Measurements from ENCODE around the gene MRPS35. TPM values are rescaled to one million over a fixed set of nuclear protein-coding genes. Genes with fewer than 3 reads are reported as not detected.

MRPS35 gene
- total RNA-seq = 10 to 100 TPM; 56.1 to 69.6 TPM

GRCh38 chr12:27710592-27711316 is at the start of gene MRPS35:
Gene MRPS35, plus strand, starts transcription at chr12:27710832. Its CDS starts 12 bp downstream, at chr12:27710844.
- Histone ChIP-seq H3K27me3 (replicated peaks; ENCODE audit: insufficient read depth) (no peaks in the 10 kb centered on the region), H3K4me1 (replicated peaks) (peaks cover 6% of the 10 kb centered on the region), H3K36me3 (no peaks in the 10 kb centered on the region), H3K4me3 (peak within 1 kb of the TSS; percentile 70 to 98), H3K27ac (peak within 1 kb of the TSS; percentile 82 to 89), H3K9me3 (no peaks in the 10 kb centered on the region)
- TF ChIP-seq CTCF (IDR thresholded peaks at IDR 0.05) (peak in 3 of 4 experiments; percentile 7 to 23 (median 19)), POLR2A (IDR thresholded peaks at IDR 0.05) (peak; percentile 55), POLR2AphosphoS5 (IDR thresholded peaks at IDR 0.05) (peak; percentile 96)
- DNase-seq (ENCODE audit: low spot score) = peak; percentile 89
- intact Hi-C loops (cut with DNase I) = no loop called here
- WGBS = under 1% methylated on average over 42 of the region's 46 CpGs

- no peaks in the 10 kb centered on the region for H3K9me3 ChIP-seq
- H3K4me1 ChIP-seq (replicated peaks) = no peaks in the 10 kb centered on the region
- H3K27ac ChIP-seq = no peak overlapping the region
- no peaks in the 10 kb centered on the region for H3K36me3 ChIP-seq
- intact Hi-C loops (cut with DNase I) = no loop called here
- no peak overlapping the region for H3K4me3 ChIP-seq
- H3K27me3 ChIP-seq (replicated peaks; ENCODE audit: insufficient read depth) = no peaks in the 10 kb centered on the region
- no peak for TF ChIP-seq POLR2AphosphoS5 (IDR thresholded peaks at IDR 0.05)
- TF ChIP-seq POLR2A (IDR thresholded peaks at IDR 0.05) = no peak
- no peak for TF ChIP-seq CTCF (IDR thresholded peaks at IDR 0.05)
- WGBS = 80% methylated on average over 3 of the region's 3 CpGs
- no peak for DNase-seq (ENCODE audit: low spot score)
These were observed 44.9 kb upstream of the MRPS35 start for GRCh38 chr12:27665704-27666103.

GRCh38 chr12:27666510-27666909 is 44.1 kb upstream of the MRPS35 start:
- no peaks in the 10 kb centered on the region for H3K27me3 ChIP-seq (replicated peaks; ENCODE audit: insufficient read depth)
- WGBS = 64% methylated on average over 3 of the region's 3 CpGs
- intact Hi-C loops (cut with DNase I) = no loop called here
- no peaks in the 10 kb centered on the region for H3K4me1 ChIP-seq (replicated peaks)
- DNase-seq (ENCODE audit: low spot score) = no peak
- no peaks in the 10 kb centered on the region for H3K36me3 ChIP-seq
- H3K9me3 ChIP-seq = no peaks in the 10 kb centered on the region
- no peak overlapping the region for H3K27ac ChIP-seq
- TF ChIP-seq CTCF (IDR thresholded peaks at IDR 0.05) (no peak), POLR2AphosphoS5 (IDR thresholded peaks at IDR 0.05) (no peak), POLR2A (IDR thresholded peaks at IDR 0.05) (no peak)
- H3K4me3 ChIP-seq = no peak overlapping the region

GRCh38 chr12:27667540-27667939 is 43.1 kb upstream of the MRPS35 start:
- Histone ChIP-seq H3K9me3 (no peaks in the 10 kb centered on the region), H3K36me3 (no peaks in the 10 kb centered on the region), H3K27ac (no peak overlapping the region), H3K4me1 (replicated peaks) (no peaks in the 10 kb centered on the region), H3K27me3 (replicated peaks; ENCODE audit: insufficient read depth) (no peaks in the 10 kb centered on the region), H3K4me3 (no peak overlapping the region)
- no peak for DNase-seq (ENCODE audit: low spot score)
- no peak for TF ChIP-seq POLR2A (IDR thresholded peaks at IDR 0.05)
- TF ChIP-seq CTCF (IDR thresholded peaks at IDR 0.05) = no peak
- TF ChIP-seq POLR2AphosphoS5 (IDR thresholded peaks at IDR 0.05) = no peak
- intact Hi-C loops (cut with DNase I) = no loop called here
- WGBS = 94% methylated on average over 6 of the region's 6 CpGs

- H3K9me3 ChIP-seq = no peaks in the 10 kb centered on the region
- WGBS = 83% methylated on average over 4 of the region's 4 CpGs
- no peak overlapping the region for H3K4me3 ChIP-seq
- H3K27me3 ChIP-seq (replicated peaks; ENCODE audit: insufficient read depth) = no peaks in the 10 kb centered on the region
- intact Hi-C loops (cut with DNase I) = no loop called here
- H3K4me1 ChIP-seq (replicated peaks) = no peaks in the 10 kb centered on the region
- no peaks in the 10 kb centered on the region for H3K36me3 ChIP-seq
- no peak overlapping the region for H3K27ac ChIP-seq
- no peak for DNase-seq (ENCODE audit: low spot score)
- TF ChIP-seq POLR2A (IDR thresholded peaks at IDR 0.05) (no peak), CTCF (IDR thresholded peaks at IDR 0.05) (no peak), POLR2AphosphoS5 (IDR thresholded peaks at IDR 0.05) (no peak)
These were observed 38.6 kb upstream of the MRPS35 start for GRCh38 chr12:27672051-27672450.

Data from prostate gland (tissue), 2 donors.